LNCaP clone FGC (cell line): ENCODE results near the gene LMX1A.

ENCODE experiments used
- DNase-seq: peaks from one replicate; pipeline ENCODE4 v3.0.0-alpha.2; 2011; ENCODE audit warnings: low read depth
- H3K4me3 ChIP-seq: 2 replicates; pipeline ENCODE4 v1.5.1; 2011; ENCODE audit warnings: mild to moderate bottlenecking, low read depth, low read length, control low read depth
- CTCF ChIP-seq: IDR thresholded peaks from 2 replicates; pipeline ENCODE4 v1.5.1; 2012; ENCODE audit warnings: mild to moderate bottlenecking; ENCODE audit not compliant: control insufficient read depth, insufficient read depth; ENCODE audit errors: extremely low read depth

Gene LMX1A

DNA sequence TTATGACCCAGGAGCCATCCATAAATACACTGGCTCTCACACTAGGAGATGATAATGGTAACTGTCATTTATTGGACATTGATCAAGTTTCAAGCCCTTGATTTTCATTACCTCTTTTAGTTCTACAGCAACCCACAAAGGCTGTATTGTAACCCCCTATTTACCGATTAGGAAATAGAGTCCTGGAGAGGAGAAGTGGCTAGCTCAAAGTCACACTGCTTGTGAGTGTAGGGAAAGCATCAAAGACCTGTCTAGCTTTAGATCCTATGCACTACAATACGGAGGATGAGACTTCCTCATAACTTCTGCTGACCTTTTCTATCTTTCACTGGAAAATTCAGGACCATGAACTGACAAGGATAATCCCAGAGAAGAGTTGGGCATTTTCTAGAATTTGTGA, 115.2 kb downstream of the LMX1A start:
- TF ChIP-seq CTCF, result no peak
- no peak overlapping the region for H3K4me3 ChIP-seq
- no peak for DNase-seq

- no peak overlapping the region for H3K4me3 ChIP-seq
- TF ChIP-seq CTCF, result no peak
- DNase-seq, result no peak
These were observed 116.0 kb downstream of the LMX1A start for GRCh38 chr1:165240492-165240891.

DNA sequence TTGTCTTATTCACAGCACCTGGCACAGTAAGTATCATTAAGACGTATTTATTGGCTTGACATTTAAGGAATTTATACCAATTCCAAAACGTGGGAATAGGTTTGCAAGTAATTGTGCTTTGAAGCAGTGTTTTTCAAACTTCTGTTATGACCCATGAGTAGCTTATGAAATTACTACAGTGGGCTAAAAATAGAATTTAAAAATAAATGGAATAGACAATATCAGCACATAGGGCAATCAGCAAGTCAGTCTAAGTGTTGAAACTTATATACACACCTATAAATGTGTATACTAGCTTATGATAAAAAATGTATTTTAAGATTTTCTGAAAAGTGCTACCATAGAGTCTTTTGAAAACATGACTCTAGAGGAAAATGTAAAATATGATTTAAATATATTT, 116.6 kb downstream of the LMX1A start:
- TF ChIP-seq CTCF, result no peak
- DNase-seq, result no peak
- no peak overlapping the region for H3K4me3 ChIP-seq

GRCh38 chr1:165235777-165236291, 120.7 kb downstream of the LMX1A start:
- TF ChIP-seq CTCF, result no peak
- peak overlapping the region; percentile 35 for H3K4me3 ChIP-seq
- no peak for DNase-seq

DNA sequence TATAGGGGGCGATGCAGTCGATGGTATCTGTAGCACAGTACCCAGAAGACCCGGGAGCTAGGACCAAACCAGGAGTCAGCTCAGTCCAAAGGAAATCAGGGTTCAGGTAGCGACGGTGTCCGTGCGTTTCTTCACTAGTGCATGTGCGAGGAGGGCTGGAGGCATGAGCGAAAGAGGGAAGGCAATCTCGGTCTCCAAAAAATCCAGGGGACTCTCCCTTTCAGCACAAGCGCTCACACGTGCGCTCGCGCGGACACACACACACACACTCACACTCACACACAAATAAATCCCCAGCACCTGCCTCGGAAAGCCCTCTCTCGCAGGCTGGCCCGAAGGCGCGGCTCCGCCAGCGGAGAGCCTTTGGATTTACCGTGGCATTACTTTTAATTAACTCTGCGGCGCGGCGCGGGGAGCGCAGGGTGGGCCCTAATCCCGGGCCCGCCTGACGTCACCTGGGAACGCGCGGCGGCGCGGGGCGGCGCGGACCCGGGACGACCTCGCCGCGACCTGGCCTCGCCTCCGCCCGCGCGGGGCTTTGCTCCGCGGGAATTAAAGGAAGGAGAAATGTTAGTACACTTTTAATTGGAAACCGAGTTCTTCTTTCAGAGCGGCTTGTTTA, 121.2 kb downstream of the LMX1A start:
- DNase-seq, result no peak
- TF ChIP-seq CTCF, result no peak
- H3K4me3 ChIP-seq, result peak overlapping the region; percentile 36

DNA sequence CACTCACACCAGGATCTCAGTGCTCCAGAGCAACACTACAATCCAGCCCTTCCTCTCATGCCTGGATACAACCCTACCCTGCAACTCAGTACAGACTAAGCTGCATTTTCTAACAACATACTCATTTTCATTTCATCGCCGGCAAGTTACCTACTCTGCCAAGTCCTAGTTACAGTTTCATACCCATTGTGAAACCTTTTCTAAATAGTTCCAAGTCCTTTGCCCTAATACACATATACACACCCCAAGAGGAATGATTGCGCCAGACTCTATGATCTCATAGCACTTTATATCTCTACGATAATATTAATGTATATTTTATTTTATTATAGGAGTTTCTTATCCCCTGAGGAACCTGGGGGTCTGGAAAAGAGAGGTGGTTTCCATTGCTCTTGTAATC, 122.4 kb downstream of the LMX1A start:
- no peak overlapping the region for H3K4me3 ChIP-seq
- TF ChIP-seq CTCF, result no peak
- DNase-seq, result no peak

DNA sequence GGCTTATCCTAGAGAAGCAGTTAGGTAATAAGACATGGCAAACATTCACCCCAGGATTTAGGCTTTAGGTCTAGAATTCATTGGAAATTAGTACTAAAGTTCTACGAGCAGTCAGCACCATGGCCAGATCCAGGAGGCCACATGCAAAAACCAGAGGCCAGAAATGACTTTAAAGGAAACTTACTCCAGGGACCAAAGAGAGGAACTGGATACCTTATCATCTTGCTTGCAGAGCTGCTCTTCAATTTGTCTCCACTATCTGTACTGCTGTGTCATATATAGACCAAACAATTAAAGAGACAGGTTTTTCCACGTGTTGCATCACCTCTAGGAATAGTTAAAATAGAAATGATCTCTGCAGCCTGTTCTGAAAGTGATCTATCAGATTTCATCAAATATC, 127.8 kb downstream of the LMX1A start:
- no peak for TF ChIP-seq CTCF
- no peak overlapping the region for H3K4me3 ChIP-seq
- DNase-seq, result no peak
